Muscle of leg (tissue), 11 donors: ENCODE results near the gene TNFAIP8. TPM values are rescaled to one million over a fixed set of nuclear protein-coding genes. Genes with fewer than 3 reads are reported as not detected.
A peak's percentile ranks its signal among the peaks of the same experiment; 100 is the strongest.

ENCODE experiments used
- DNase-seq: peaks from one replicate; pipeline ENCODE4 v3.0.0; 2013
- H3K27ac ChIP-seq: one replicate; pipeline ENCODE4 v1.5.1; 2013; ENCODE audit warnings: mild to moderate bottlenecking, low read length, control low read depth
- H3K27me3 ChIP-seq: one replicate; pipeline ENCODE4 v1.6.1; 2013; ENCODE audit warnings: low read length; ENCODE audit not compliant: control insufficient read depth, insufficient read depth
- H3K36me3 ChIP-seq: one replicate; pipeline ENCODE4 v1.6.1; 2013; ENCODE audit warnings: low read length; ENCODE audit not compliant: control insufficient read depth, insufficient read depth
- H3K4me1 ChIP-seq: one replicate; pipeline ENCODE4 v1.6.1; 2013; ENCODE audit warnings: low read length; ENCODE audit not compliant: control insufficient read depth, insufficient read depth
- H3K4me3 ChIP-seq: one replicate; pipeline ENCODE4 v1.5.1; 2013; ENCODE audit warnings: low read length, control low read depth
- H3K9me3 ChIP-seq: replicated peaks from 2 replicates; pipeline ENCODE4 v1.6.1; 2013; ENCODE audit warnings: low read depth, low read length; ENCODE audit not compliant: control insufficient read depth
- WGBS: methylation state at CpG from one replicate; pipeline ENCODE4 v1.1.5; 2013; ENCODE audit warnings: missing lambda C conversion rate; ENCODE audit not compliant: insufficient coverage; 5-methylcytosine and 5-hydroxymethylcytosine counted together
- polyA plus RNA-seq, 8 donors: library from polyadenylated mRNA; unstranded; fragments of 120-200 nt; gene quantifications; one replicate each; pipeline versions ENCODE4 v1.2.1 to v1.2.3, GENCODE V29; 2013; ENCODE audit warnings: inconsistent platforms in 1 of 8, low replicate concordance in 1 of 8; ENCODE audit not compliant: insufficient read length in 8 of 8, insufficient read depth in 1 of 8
- total RNA-seq: library from RNA; stranded (reverse); fragments of 120-200 nt; gene quantifications from one replicate; pipeline ENCODE4 v1.2.4, GENCODE V29; 2013

The TNFAIP8 gene
- total and polyA plus RNA-seq, 9 donors: 10.8 to 14.8 (median 12.1) TPM

DNA sequence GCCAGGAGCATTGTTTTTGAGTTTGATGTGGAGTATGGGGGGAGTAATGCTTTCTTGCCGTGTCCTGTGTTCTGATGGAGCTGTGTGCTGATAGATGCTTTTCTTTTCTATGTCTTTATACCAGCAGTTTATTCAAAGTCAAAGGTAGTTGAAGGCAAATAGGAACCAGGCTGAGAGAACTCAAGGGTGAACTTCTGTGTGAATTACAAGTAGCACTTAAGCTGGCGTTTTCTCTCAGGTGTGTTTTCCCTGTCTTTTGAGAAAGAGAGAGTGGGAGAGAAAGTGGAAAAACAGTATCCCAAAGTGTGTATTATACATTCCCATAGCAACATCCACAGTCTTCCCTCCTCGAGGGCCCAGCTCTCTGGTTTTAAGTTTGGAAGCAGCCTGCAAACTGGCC is 1.5 kb downstream of the TNFAIP8 start:
- Histone ChIP-seq H3K27ac (no peak overlapping the region), H3K36me3 (no peaks in the 10 kb centered on the region), H3K4me1 (peaks cover 11% of the 10 kb centered on the region), H3K4me3 (peak overlapping the region; percentile 76), H3K9me3 (no peaks in the 10 kb centered on the region), H3K27me3 (peaks cover 2% of the 10 kb centered on the region)
- 20% methylated on average over 2 of the region's 3 CpGs for WGBS
- DNase-seq: peak; percentile 26

DNA sequence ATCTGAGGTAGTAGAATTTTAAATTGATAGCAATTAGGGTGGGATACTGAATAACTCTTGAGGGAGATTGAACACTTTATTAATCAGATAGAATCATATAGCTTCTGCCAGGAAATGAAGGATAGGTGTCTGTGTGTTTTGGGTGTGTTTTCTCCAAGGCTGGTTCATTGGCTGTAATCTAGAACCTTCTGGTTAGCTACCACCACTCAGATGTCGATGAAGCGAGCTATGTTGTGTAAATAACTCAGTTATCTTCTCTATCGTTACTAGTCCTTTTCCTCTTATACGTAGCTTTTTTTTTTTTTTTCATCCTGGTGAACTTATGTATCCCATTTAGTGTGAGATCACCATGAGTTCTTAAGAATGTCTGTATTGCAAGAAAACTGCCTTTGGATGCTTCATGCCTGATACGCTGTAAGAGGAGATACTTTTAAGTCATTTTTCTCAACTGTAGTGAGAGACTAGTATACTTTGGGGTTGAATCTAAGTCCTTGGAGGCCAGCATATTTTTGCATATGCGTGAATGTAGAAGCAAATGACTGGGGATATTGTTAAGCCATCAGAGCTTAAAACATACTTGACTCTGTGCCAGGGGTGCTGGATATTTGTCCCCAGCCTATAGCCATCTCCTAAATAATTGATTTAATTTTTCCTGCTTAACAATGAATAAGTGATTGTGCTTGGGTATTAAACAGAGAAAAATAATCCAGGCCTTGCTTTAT is 2.1 kb downstream of the TNFAIP8 start:
- H3K27ac ChIP-seq: no peak overlapping the region
- peaks cover 2% of the 10 kb centered on the region for H3K27me3 ChIP-seq
- 50% methylated on average over 2 of the region's 6 CpGs for WGBS
- no peak overlapping the region for H3K4me3 ChIP-seq
- H3K9me3 ChIP-seq: no peaks in the 10 kb centered on the region
- no peaks in the 10 kb centered on the region for H3K36me3 ChIP-seq
- no peak for DNase-seq
- H3K4me1 ChIP-seq: peaks cover 12% of the 10 kb centered on the region

DNA sequence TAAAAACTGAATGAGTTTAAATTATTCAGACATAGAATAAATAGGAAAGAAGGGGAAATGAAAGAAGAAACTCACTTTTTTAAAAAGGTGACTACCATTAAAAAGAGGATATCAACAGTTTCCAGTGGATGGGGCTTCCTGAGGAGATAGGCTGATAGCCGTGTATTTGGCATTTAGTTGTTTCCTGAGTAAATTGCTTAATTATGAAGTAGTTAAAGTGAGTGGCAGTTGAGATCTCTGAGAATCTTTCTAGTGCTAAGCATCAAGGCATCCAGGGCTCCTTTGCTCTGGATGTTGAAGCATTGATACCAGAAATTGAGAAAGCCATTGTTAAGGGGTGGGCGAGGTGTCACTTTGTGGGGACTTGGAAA is 2.7 kb downstream of the TNFAIP8 start:
- no peak overlapping the region for H3K4me3 ChIP-seq
- 78% methylated on average over 1 of the region's 2 CpGs for WGBS

DNA sequence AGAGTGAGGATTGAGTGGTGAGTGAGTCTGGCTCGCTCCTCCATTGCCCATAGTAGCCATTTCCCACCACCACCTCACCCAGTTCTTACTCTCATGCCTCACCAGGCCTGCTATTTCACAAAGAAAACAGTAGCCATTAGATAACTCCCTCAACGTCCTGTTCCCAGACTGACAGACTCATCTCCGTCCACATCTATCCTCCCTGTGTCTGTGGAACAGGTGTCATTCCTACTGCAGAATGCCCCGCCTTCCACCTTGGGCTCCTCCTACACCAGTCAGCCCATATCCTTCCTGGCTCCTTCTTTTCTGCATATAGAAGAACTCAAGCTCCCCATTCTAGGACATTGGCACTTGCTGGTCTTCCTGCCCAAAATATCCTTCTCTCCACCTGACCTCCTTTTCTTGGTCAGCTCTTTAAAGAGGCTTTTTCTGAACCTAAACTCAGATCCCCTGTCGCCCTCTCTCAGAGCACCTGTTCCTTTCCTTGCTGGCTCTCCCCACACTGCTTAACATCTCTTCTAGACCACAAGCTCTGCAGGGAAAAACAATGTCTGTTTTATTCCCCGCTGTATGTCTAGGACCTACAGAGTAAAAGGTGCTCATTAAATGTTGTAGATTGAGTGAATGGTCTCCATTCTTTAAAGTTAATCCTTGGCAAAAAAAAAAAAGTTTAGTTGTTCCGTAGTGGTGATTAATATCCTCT is 3.2 kb downstream of the TNFAIP8 start:
- H3K9me3 ChIP-seq: no peaks in the 10 kb centered on the region
- H3K4me3 ChIP-seq: no peak overlapping the region
- H3K27me3 ChIP-seq: peaks cover 2% of the 10 kb centered on the region
- DNase-seq: no peak
- no peak overlapping the region for H3K27ac ChIP-seq
- H3K4me1 ChIP-seq: peaks cover 14% of the 10 kb centered on the region
- 63% methylated on average over 3 of the region's 7 CpGs for WGBS
- no peaks in the 10 kb centered on the region for H3K36me3 ChIP-seq

More for the DNA sequence above, 2.7 kb downstream of the TNFAIP8 start:
- H3K9me3 ChIP-seq: no peaks in the 10 kb centered on the region
- H3K36me3 ChIP-seq: no peaks in the 10 kb centered on the region
- no peak overlapping the region for H3K27ac ChIP-seq
- H3K27me3 ChIP-seq: peaks cover 2% of the 10 kb centered on the region
- H3K4me1 ChIP-seq: peaks cover 14% of the 10 kb centered on the region
- no peak for DNase-seq

DNA sequence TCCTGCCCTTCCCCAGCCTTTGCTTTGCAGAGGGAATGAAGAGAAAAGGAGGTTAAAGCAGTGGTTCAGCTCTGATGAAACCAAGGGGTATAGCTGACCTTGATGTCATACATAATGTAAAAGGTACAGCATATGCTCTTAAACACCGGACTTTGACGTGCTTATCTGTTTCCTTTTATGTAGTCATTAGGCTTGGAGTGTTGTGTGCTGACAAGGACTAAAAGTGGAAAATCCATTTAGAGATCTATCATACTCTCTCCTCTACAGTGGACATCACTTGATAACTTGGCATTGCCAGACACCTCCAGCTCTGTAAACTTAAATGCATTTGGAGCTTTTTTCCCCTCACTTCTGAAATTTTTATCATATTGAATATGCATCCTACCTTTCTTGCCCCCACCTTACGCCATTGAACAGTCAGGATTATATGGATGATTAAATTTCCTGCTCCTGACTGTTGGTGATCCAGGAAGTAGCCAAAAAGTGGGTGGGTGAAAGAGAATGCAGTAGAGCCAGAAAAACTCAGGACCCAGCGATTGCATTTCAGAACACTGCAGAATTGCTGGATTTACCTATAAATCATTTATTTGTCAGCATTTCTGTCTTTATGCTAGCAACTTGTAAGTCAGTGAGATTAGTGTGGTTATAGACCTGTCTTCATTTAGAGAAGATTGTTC is 4.1 kb downstream of the TNFAIP8 start:
- DNase-seq: no peak
- H3K27me3 ChIP-seq: peaks cover 2% of the 10 kb centered on the region
- H3K27ac ChIP-seq: no peak overlapping the region
- peaks cover 13% of the 10 kb centered on the region for H3K4me1 ChIP-seq
- no CpG with 5 or more reads among the region's 4 CpGs for WGBS
- no peaks in the 10 kb centered on the region for H3K36me3 ChIP-seq
- no peak overlapping the region for H3K4me3 ChIP-seq
- H3K9me3 ChIP-seq: no peaks in the 10 kb centered on the region

DNA sequence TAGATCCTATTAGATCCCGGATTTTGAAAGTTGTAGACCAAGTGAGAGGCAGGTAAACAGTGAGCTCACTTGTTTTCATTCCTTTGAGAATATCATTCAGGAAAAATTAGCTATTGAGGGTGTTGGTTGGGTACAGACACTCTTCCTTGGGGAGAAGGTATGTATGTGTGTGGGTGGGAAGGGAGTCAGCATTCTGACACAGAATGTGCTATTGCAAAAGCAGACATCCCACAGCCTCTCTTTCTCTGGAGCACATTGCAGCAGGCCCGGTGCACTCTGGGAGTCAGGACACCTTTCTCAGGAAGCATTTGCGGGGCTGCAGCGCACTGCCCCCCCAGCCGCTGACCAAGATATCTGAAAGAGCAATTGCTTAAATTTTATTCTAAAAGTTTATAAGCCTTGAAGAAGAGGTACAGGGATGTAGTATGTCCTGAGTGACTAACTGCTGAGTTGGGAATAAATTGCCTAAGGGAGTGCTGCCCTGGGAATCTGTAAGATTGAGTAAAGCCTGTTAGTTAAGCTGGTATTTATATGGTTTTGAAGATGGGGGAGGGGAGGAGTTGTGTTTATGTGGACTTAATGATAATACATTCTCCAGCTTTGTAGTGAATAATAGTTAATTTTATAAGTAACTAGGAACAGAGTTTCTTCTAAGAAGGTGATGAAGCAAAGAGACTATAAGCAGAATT is 5.2 kb downstream of the TNFAIP8 start:
- WGBS: 53% methylated on average over 4 of the region's 5 CpGs
- no peaks in the 10 kb centered on the region for H3K9me3 ChIP-seq
- H3K4me3 ChIP-seq: no peak overlapping the region
- H3K27me3 ChIP-seq: no peaks in the 10 kb centered on the region
- H3K4me1 ChIP-seq: peaks cover 8% of the 10 kb centered on the region
- H3K27ac ChIP-seq: no peak overlapping the region
- H3K36me3 ChIP-seq: no peaks in the 10 kb centered on the region
- DNase-seq: no peak

DNA sequence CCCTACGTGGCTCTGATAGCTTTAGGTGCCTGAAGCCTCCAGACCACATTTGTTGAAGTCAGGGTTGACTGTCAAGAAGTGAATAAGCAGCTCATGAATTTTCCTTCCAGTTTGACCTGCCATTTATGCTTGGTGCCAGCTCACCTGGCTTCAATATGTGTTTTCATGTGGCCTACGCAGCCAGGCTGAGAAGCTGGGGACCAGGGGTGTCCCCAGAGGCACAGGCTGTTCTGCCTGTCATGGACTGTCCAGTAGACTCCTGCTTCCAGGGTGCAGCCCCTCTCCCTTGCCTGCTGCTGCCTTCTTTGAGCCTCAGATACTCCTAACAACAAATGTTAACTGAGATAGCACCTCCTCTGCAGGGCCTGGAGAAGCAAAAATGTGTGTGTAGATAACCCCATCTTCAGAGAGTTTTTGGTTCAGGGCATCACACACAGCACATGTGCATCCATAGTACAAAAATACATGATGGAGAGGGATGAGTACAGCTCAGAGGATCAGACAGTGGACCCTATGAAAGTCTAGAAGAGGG is 5.8 kb downstream of the TNFAIP8 start:
- Histone ChIP-seq H3K27ac (no peak overlapping the region), H3K9me3 (no peaks in the 10 kb centered on the region), H3K27me3 (no peaks in the 10 kb centered on the region), H3K4me3 (no peak overlapping the region), H3K36me3 (no peaks in the 10 kb centered on the region), H3K4me1 (peaks cover 14% of the 10 kb centered on the region)
- DNase-seq: no peak
- 69% methylated on average over 1 of the region's 2 CpGs for WGBS

DNA sequence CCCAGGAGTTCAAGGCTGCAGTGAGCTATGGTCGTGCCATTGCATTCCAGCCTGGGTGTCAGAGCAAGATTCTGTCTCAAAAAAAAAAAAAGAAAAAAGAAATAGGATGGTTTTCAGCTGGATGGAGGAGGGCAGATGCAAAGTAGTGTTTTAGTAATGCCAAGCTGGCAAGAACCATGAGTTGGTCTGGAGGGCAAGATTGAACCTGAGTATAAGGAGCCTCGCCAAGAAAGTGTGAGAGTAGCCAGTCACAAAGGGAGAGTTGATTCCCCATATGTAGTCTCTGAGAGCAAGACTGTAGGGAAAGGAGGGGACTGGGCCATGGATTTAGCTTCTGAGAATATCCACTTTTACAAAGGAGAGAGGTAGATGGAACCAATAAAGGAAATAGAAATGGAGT is 6.9 kb downstream of the TNFAIP8 start:
- H3K27ac ChIP-seq: no peak overlapping the region
- WGBS: 74% methylated on average over 2 of the region's 2 CpGs
- H3K9me3 ChIP-seq: no peaks in the 10 kb centered on the region
- H3K27me3 ChIP-seq: no peaks in the 10 kb centered on the region
- peaks cover 14% of the 10 kb centered on the region for H3K4me1 ChIP-seq
- DNase-seq: no peak
- H3K4me3 ChIP-seq: no peak overlapping the region
- no peaks in the 10 kb centered on the region for H3K36me3 ChIP-seq

DNA sequence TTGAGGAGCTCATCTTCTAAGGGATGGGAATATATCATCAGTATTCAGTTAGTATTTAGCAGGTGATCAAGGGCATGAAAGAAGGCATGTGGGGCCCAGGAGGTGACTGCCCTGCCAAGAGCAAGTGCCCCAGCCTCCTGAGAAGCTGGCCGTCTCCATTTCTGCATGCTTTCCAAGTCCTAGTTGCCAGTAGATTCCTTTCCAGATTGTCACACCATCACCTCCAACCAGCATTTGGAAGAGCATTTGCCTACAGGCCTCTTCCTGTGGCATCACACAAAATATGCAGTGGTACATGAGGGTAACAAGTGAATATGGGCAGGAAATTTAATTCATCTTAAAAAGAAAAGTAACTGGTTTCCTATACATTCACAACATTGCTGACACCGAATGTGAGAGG is 7.5 kb downstream of the TNFAIP8 start:
- WGBS: 100% methylated on average over 1 of the region's 2 CpGs
- peaks cover 14% of the 10 kb centered on the region for H3K4me1 ChIP-seq
- no peaks in the 10 kb centered on the region for H3K36me3 ChIP-seq
- no peak overlapping the region for H3K4me3 ChIP-seq
- H3K27me3 ChIP-seq: no peaks in the 10 kb centered on the region
- no peak for DNase-seq
- no peak overlapping the region for H3K27ac ChIP-seq
- H3K9me3 ChIP-seq: no peaks in the 10 kb centered on the region

DNA sequence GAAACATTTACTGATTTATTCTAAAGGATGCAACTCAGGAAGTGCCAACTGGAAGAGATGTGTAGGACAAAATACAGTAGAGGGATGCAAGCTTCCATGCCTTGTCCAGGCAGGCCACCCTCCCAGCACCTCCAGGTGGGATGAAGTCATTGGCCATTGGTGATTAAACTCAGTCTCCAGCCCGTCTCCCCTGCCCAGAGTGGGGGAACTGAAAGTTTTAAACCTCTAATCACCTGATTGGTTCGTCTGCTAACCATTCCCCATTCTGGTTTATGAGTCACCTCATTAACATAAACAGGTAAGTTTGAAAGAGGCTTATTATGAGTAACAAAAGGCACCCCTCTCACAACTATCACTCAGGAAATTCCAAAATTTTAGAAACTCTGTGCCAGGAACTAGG is 8.1 kb downstream of the TNFAIP8 start:
- Histone ChIP-seq H3K27ac (no peak overlapping the region), H3K27me3 (no peaks in the 10 kb centered on the region), H3K36me3 (no peaks in the 10 kb centered on the region), H3K4me3 (no peak overlapping the region), H3K9me3 (no peaks in the 10 kb centered on the region), H3K4me1 (peaks cover 14% of the 10 kb centered on the region)
- WGBS: 80% methylated on average over 1 of the region's 2 CpGs
- no peak for DNase-seq
